Lower leg skin (tissue), 3 donors: ENCODE data around the gene OSR1.

Experiments used
- POLR2A ChIP-seq, 2 donors: fragments of 450-650 bp; IDR thresholded peaks; one replicate each; pipeline ENCODE4 v1.6.1; 2016 to 2017; ENCODE audit warnings: antibody characterized with exemption in 2 of 2, mild to moderate bottlenecking in 1 of 2, moderate library complexity in 1 of 2
- TF ChIP-seq, protein P1 (sequence below), 3 donors: fragments of 450-650 bp; IDR thresholded peaks; one replicate each; pipeline ENCODE4 v1.5.1; 2016; ENCODE audit warnings: antibody characterized with exemption in 3 of 3, mild to moderate bottlenecking in 3 of 3, moderate library complexity in 2 of 3

DNA sequence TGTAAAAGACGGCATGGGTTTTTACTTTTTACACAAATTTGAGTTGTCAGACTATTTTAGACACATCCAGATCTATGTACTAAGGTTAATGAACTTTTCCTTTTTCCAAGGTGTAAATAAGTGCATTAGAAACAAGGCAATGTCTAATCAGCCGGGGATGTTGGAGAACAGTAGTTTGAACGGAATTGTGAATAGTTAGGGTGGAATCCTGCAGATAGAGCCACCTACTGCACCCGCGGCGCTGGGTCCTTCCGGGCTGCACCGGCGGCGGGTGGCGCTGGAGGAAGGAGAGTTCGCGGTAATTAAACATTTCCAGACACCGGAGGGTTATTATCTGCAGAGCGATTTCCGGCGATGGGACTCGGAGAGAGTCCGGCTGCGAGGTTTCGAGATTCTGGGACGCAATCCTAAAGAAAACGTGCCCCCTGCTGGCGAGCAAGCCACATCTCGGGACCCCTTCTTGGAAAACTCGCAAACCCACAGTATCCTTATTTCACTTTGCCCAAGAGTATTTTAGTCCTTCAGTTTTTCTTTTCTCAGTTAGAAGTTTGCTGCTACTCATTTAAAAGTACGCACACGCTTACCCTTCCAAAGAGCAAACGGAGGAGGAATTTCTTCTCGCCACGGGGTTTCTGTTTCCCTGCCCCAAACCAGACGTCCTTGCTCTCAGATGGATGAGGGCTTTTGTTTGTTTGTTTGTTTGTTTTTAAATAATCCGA lies 4.5 kb upstream of the OSR1 start:
- TF ChIP-seq, protein P1, sequence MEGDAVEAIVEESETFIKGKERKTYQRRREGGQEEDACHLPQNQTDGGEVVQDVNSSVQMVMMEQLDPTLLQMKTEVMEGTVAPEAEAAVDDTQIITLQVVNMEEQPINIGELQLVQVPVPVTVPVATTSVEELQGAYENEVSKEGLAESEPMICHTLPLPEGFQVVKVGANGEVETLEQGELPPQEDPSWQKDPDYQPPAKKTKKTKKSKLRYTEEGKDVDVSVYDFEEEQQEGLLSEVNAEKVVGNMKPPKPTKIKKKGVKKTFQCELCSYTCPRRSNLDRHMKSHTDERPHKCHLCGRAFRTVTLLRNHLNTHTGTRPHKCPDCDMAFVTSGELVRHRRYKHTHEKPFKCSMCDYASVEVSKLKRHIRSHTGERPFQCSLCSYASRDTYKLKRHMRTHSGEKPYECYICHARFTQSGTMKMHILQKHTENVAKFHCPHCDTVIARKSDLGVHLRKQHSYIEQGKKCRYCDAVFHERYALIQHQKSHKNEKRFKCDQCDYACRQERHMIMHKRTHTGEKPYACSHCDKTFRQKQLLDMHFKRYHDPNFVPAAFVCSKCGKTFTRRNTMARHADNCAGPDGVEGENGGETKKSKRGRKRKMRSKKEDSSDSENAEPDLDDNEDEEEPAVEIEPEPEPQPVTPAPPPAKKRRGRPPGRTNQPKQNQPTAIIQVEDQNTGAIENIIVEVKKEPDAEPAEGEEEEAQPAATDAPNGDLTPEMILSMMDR (IDR thresholded peaks at IDR 0.05): peak in 1 of 3 donors; percentile 59
- no peak for TF ChIP-seq POLR2A (IDR thresholded peaks at IDR 0.05)
